ENCODE data around the gene LCLAT1. TPM values are rescaled to one million over a fixed set of nuclear protein-coding genes. Genes with fewer than 3 reads are reported as not detected.
A peak's percentile ranks its signal among the peaks of the same experiment; 100 is the strongest.

Gene LCLAT1
- total and polyA plus RNA-seq, 12 donors = 1.9 to 23.0 (median 14.6) TPM

GRCh38 chr2:30691948-30692828 lies 245.1 kb downstream of the LCLAT1 start:
- H3K27me3 ChIP-seq = no peaks in the 10 kb centered on the region
- 73 to 84% (median 77%) methylated on average over 6 to 16 of the region's 16 CpGs for WGBS, 4 donors
- intact Hi-C loops (cut with DNase I) = no loop called here
- H3K4me3 ChIP-seq = no peak overlapping the region
- H3K4me1 ChIP-seq (replicated peaks in 1 of 2) = peaks cover 0 to 7% of the 10 kb centered on the region in 2 donors
- TF ChIP-seq CTCF (IDR thresholded peaks at IDR 0.05) (peak in 1 of 6 experiments; percentile 9), POLR2A (IDR thresholded peaks at IDR 0.05) (no peak)
- H3K27ac ChIP-seq = peak overlapping the region in 1 of 5 donors; percentile 29
- peak in 2 of 7 donors; percentile 13 to 59 for DNase-seq
- no peaks in the 10 kb centered on the region for H3K36me3 ChIP-seq (replicated peaks in 1 of 2)
- H3K9me3 ChIP-seq (replicated peaks in 1 of 3) = no peaks in the 10 kb centered on the region

- H3K27me3 ChIP-seq = no peaks in the 10 kb centered on the region
- peaks cover 0 to 7% of the 10 kb centered on the region in 2 donors for H3K4me1 ChIP-seq (replicated peaks in 1 of 2)
- no peak overlapping the region for H3K4me3 ChIP-seq
- no peaks in the 10 kb centered on the region for H3K9me3 ChIP-seq (replicated peaks in 1 of 3)
- H3K36me3 ChIP-seq (replicated peaks in 1 of 2) = no peaks in the 10 kb centered on the region
- 70 to 81% (median 78%) methylated on average over 7 of the region's 7 CpGs for WGBS, 4 donors
- intact Hi-C loops (cut with DNase I) = no loop called here
- peak overlapping the region in 1 of 5 donors; percentile 20 for H3K27ac ChIP-seq
- DNase-seq = peak in 2 of 7 donors; percentile 12 to 53
- no peak for TF ChIP-seq POLR2A (IDR thresholded peaks at IDR 0.05)
- TF ChIP-seq CTCF (IDR thresholded peaks at IDR 0.05) = no peak
Observed at GRCh38 chr2:30692829-30693275, 245.8 kb downstream of the LCLAT1 start.

Small RNA genes within 50 kb of the gene (small RNA-seq; reads per million reads assigned to genes)
- 0 reads per million in 2 donors for gene AC073255.1

Other genes with a start within 250 kb of the LCLAT1 start
- 10 to 100 TPM in 8 of 9 donors, 1 to 10 TPM in 1; 8.8 to 76.4 (median 11.6) TPM for gene LBH, start 215.7 kb upstream of the LCLAT1 start, total RNA-seq
- 10 to 100 TPM in 1 of 3 donors, 1 to 10 TPM in 2; 7.6 to 11.3 (median 8.2) TPM for gene LBH, start 215.7 kb upstream of the LCLAT1 start, polyA plus RNA-seq

Data from adrenal gland (tissue), 12 donors.